GM19035 (cell line): Measurements from ENCODE around the gene HOXA5.

Source experiments
- ATAC-seq: cut with Tn5 transposase; IDR thresholded peaks from one replicate; pipeline ENCODE4 v1.9.1; 2021; ENCODE audit not compliant: unreplicated experiment

HOXA5 gene

DNA sequence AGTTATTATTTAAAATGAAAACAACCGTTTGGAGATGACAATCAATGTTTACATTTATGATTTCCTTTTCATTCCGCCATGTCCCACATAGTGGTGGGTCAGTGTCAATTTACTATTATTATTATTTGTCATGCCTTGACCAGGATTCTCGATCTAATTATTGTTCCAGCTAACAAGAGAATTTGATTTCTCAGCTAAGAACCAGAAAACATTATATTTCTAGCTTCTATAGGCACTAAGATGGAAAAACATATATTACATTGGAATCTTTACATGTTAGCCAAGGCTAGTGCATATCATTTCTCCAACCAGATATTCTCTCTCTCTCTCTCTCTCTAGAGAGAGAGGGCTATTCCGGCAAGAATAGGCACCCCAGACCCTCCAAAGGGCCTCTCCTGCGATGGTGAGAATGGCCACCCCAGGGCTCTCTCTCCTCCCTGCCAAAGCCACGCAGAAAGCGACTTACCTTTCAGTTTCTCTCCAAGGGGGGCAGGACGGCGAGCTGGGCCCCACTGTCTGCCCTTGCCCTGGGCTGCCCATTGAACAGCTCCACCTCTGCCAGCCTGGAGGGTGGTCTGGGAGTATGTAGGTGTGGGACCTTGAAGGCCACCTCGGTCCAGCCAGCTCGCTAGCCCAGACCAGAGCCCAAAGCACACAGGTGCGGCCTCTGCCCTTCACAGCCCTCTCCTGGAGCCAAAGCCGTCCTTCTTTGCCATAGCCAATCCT is 6.5 kb upstream of the HOXA5 start:
- no peak for ATAC-seq

GRCh38 chr7:27148756-27149641 is 5.5 kb upstream of the HOXA5 start:
- no peak for ATAC-seq

- no peak for ATAC-seq
Measured at GRCh38 chr7:27148031-27148755, 4.7 kb upstream of the HOXA5 start.

- ATAC-seq, result no peak
Measured at GRCh38 chr7:27147199-27148030, 3.9 kb upstream of the HOXA5 start, which contains the start of gene HOXA6. HOXA6 (minus strand) TSS chr7:27147774; CDS start chr7:27147749, 25 bp downstream.

GRCh38 chr7:27146491-27147198 is 3.2 kb upstream of the HOXA5 start:
- no peak for ATAC-seq

- no peak for ATAC-seq
Measured at GRCh38 chr7:27145914-27146412, 2.5 kb upstream of the HOXA5 start.

- no peak for ATAC-seq
Measured at GRCh38 chr7:27145165-27145913, 1.9 kb upstream of the HOXA5 start.

- no peak for ATAC-seq
Measured at GRCh38 chr7:27144781-27145164, 1.3 kb upstream of the HOXA5 start.

DNA sequence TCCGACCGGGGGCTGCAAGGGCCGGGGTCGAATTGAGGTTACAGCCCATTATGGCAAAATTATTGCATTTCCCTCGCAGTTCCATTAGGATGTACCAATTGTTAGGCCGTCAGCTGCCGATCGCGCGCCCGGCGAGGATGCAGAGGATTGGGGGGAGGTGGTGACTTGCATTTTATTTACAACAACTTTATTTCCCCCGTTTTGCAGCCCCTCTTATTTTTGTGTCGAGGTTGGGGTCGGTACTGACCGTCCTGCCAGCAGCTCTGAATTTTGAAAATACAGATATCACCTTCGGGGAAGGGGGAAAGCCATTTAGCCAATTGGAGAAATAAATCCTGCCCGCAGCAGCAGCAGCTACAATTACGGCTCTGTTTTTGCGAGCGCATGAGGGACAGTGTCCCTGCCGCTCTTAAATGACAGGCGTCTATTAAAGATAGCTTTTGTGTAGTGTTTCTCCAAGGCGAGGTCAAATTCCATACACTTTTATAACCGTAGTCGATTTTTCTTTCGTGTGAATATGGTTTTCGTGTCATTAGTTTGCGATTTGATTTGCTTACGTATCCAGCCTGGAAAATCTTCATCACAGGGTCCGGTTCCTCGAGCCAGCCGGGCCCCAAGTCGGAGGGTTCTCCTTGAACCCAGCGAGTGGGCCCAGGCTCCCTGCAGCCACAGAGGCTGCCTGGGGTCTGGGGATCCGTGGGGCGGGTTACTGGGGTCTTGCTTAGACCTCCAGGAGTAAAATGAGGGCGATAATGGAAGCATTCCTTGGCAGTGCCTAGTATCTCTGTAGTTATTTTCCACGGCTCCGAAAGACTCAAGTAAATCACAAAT is 684 bp upstream of the HOXA5 start:
- no peak for ATAC-seq

- no peak for ATAC-seq
Measured at GRCh38 chr7:27142580-27143022, 880 bp downstream of the HOXA5 start.

DNA sequence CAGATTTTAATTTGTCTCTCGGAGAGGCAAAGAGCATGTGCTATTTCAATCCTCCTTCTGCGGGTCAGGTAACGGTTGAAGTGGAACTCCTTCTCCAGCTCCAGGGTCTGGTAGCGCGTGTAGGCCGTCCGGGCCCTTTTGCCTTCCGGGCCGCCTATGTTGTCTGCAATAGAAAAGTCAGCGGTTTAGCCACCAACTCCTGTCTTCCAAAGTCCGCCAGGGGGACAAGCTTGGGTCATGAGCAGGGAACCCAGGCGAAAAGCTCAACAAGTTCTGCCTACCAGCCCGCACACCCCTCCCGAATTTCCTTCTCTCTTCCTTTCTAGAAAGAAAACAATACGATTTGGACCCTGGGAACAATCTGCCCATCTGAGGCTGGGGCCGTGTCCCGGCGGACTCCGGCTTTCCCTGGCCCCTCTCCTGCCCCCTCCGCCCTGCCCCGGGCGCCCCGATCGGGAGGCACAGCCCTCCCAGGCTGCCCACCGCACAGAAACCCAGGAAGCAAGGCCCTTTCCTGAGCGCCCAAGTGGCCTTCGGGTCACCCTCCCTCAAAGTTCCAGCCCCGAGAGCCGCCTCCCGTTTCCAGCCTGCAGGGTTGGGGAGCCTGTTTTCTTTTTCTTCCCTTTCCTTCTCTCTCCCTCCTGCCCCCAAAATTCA is 1.4 kb downstream of the HOXA5 start:
- no peak for ATAC-seq

GRCh38 chr7:27141137-27141922 is 2.2 kb downstream of the HOXA5 start:
- ATAC-seq, result no peak

DNA sequence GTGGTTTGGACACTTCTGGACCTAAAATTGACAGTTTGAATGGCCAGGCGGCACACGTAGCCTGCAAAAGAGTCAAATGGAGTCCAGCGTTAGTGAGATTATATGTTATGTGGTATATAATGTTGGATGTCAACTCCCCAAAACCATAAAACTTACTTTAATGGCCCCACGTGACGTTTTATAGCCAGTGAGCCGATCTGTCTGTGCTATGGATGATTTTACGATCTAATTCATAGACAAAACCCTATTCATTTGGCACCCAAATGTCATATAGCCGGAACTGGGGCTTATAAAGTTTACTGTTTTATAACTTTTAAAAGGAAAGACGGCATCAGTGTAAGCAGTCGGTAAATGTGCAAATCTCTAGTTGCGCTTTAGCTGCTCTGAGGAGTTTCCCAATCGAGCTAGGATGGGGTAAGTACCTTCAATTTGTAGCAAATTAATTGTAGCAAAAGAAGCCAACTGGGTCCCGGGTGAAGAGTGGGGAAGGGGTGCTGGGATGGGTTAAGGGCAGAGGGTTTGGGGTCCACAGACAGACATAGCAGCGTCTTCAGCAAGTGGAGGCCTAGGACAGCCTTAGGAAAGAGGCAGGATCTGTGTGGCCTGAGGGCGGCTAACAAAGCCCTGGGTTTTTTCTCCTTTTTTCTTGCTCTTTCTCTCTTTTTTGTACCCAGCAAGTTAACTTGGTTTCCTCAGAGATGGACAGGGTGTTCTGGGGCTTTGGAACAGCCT is 3.2 kb downstream of the HOXA5 start:
- no peak for ATAC-seq

DNA sequence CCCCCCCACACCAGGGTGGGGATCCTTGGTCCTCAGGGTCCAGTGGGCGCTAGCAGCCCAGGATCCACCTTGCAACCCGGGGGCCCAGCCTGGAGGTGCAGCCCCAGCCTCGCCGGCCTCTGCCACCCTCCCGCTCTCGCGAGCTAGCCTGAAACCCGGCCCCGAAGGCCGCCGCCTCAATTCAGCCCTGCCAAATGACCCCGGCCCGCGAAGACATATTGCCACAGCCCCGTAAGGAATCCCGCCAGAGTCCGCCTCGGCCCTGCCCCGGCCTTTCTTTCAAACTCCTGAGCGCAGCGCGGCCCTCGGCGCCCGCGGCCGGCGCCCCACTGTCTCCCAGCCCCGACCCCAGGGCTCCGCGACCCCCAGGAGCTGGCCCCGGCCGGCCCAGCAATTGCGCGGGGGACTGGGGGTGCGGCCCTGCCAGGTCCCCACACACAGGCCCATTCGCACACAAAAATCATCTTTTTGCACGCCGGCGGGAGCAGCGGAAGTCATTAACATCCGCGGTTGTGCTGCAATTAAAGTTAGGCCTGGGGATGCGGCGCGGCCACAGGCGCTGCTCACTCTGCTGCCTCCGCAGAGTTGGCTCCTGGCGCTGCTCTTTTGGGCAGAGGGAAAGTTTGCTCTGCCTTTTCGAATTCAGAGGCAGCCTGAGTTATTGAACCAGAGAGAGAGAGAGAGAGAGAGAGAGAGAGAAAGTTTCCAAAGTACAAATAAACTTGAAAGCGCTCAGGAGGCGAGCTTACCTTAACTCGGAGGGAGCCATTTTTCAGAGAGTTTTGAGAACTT is 4.0 kb downstream of the HOXA5 start:
- ATAC-seq, result no peak

- ATAC-seq, result no peak
Measured at GRCh38 chr7:27138985-27139333, 4.5 kb downstream of the HOXA5 start.

DNA sequence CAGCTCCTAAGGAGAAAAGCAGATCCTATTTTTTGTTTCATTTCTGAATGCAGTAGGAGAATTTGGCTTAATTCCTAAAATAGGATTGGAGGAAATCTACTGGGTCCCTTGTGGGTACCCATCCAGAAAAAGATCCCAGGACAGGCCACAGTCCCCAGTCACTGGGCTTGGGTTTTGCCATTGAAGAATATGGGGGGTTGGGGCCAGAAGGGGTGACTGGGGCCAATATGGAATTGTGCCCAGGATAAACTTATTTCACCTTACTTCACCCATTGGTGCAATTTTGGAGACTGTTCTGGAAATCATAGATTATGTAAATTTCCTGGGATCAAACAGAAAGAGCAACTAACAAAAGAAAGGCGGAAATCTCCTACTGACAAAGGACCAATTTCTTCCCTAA is 5.0 kb downstream of the HOXA5 start:
- ATAC-seq, result no peak
